ENCODE results near the gene METTL18. TPM values are rescaled to one million over a fixed set of nuclear protein-coding genes. Genes with fewer than 3 reads are reported as not detected.

Gene METTL18
- total RNA-seq, result 4.2 TPM

DNA sequence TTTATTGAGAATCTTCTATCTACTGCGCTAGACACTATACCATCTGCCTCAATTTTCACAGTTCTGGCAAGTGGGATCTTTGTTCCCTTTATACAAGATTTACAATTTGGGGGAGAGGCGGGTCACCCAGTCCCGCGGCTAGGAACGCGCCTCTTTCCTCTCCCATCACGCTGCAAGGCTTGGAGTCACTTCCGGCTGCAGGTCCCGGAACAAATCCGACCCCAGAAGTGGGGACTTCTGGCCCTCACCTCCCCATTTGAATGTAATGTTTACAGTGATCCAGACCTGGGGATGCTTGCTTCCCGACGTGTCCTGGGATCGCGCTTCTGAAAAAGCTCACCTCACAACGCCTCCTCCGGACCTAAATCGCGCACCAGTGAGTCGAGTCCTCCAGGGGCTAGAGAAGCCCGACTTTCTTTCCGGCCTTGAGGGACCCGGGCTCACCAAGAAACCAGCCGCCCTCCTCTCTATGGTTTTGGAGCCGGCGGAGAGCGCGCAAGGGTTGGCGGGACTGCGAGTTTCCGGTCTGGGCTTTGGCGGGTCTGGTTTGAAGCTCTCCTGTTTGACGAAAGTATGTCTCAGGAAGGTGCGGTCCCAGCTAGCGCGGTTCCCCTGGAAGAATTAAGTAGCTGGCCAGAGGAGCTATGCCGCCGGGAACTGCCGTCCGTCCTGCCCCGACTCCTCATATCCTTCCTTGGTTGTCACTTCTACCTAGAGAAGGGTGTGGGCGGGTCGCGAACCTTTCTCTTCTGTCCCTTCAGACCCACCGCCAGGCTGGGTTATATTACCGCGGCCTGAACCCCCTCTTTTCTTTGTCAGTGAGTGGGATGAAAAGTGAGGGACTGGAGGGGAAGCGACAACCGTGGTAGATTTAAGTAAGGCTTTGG is at the start of gene METTL18:
Gene METTL18 (minus strand): TSS at position 378 of the 887 bp plus-strand sequence. CDS start 1,212 bp downstream, outside the sequence.
- no peaks in the 10 kb centered on the region for H3K9me3 ChIP-seq (ENCODE audit: control insufficient read depth in 3 of 3, low read length in 3 of 3)
- peak within 1 kb of the TSS; percentile 80 for H3K27ac ChIP-seq (ENCODE audit: low read depth, low read length)
- peak within 1 kb of the TSS; percentile 80 to 97 (median 91) for H3K4me3 ChIP-seq (ENCODE audit: low read length in 3 of 3)
- H3K9ac ChIP-seq (ENCODE audit: low read depth in 1 of 3, low read length in 3 of 3), result peak within 1 kb of the TSS; percentile 78 to 93 (median 87)
- H3K36me3 ChIP-seq (ENCODE audit: control insufficient read depth in 3 of 3, insufficient read depth in 3 of 3, low read length in 3 of 3), result peaks cover 0 to 4% (median 3%) of the 10 kb centered on the region in 3 donors
- no peaks in the 10 kb centered on the region for H3K27me3 ChIP-seq (ENCODE audit: control insufficient read depth in 3 of 3, insufficient read depth in 3 of 3, low read length in 3 of 3)
- H3K4me1 ChIP-seq (ENCODE audit: control insufficient read depth in 3 of 3, insufficient read depth in 3 of 3, low read length in 3 of 3), result peaks cover 6 to 17% (median 14%) of the 10 kb centered on the region in 3 donors

DNA sequence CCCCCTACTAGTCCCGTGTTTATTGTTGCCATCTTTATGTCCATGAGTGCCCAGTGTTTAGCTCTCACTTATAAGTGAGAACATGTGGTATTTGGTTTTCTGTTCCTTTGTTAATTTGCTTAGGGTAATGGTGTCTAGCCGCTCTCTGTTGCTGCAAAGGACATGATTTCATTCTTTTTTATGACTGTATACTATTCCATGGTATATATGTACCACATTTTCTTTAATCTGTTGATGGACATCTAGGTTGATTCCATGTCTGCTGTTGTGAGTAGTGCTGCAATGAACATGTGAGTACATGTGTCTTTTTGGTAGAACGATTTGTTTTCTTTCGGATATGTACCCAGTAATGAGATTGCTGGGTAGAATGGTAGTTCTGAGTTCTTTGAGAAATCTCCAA is 44.2 kb upstream of the METTL18 start:
- no peaks in the 10 kb centered on the region for H3K9me3 ChIP-seq (ENCODE audit: control insufficient read depth in 3 of 3, low read length in 3 of 3)
- no peaks in the 10 kb centered on the region for H3K4me1 ChIP-seq (ENCODE audit: control insufficient read depth in 3 of 3, insufficient read depth in 3 of 3, low read length in 3 of 3)
- no peak overlapping the region for H3K4me3 ChIP-seq (ENCODE audit: low read length in 3 of 3)
- no peak overlapping the region for H3K27ac ChIP-seq (ENCODE audit: low read depth, low read length)
- peaks cover 0 to 12% (median 0%) of the 10 kb centered on the region in 3 donors for H3K36me3 ChIP-seq (ENCODE audit: control insufficient read depth in 3 of 3, insufficient read depth in 3 of 3, low read length in 3 of 3)
- no peaks in the 10 kb centered on the region for H3K27me3 ChIP-seq (ENCODE audit: control insufficient read depth in 3 of 3, insufficient read depth in 3 of 3, low read length in 3 of 3)
- no peak overlapping the region for H3K9ac ChIP-seq (ENCODE audit: low read depth in 1 of 3, low read length in 3 of 3)

DNA sequence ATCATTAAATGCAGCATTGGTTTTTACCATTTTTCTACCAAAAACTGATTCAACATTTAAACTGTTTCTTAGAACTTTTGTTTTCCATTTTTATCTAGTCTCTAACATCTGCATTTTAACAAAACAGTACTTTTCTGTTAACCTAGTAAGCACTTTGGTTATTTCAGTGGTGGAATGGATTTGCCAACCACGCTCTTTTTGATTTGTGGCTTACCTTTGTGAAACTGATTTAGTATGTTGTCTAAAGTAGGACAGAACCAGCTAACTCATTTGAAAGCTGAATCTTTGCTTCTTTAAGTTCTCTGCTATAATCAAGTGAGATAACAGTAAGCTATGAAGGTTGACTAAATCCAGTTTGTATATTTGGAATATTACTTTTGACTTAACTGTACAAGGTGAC is 41.5 kb upstream of the METTL18 start:
- Histone ChIP-seq H3K4me3 (ENCODE audit: low read length in 3 of 3) (no peak overlapping the region), H3K9ac (ENCODE audit: low read depth in 1 of 3, low read length in 3 of 3) (no peak overlapping the region), H3K27me3 (ENCODE audit: control insufficient read depth in 3 of 3, insufficient read depth in 3 of 3, low read length in 3 of 3) (no peaks in the 10 kb centered on the region), H3K36me3 (ENCODE audit: control insufficient read depth in 3 of 3, insufficient read depth in 3 of 3, low read length in 3 of 3) (peaks cover 0 to 13% (median 0%) of the 10 kb centered on the region in 3 donors), H3K9me3 (ENCODE audit: control insufficient read depth in 3 of 3, low read length in 3 of 3) (no peaks in the 10 kb centered on the region), H3K27ac (ENCODE audit: low read depth, low read length) (no peak overlapping the region), H3K4me1 (ENCODE audit: control insufficient read depth in 3 of 3, insufficient read depth in 3 of 3, low read length in 3 of 3) (no peaks in the 10 kb centered on the region)

DNA sequence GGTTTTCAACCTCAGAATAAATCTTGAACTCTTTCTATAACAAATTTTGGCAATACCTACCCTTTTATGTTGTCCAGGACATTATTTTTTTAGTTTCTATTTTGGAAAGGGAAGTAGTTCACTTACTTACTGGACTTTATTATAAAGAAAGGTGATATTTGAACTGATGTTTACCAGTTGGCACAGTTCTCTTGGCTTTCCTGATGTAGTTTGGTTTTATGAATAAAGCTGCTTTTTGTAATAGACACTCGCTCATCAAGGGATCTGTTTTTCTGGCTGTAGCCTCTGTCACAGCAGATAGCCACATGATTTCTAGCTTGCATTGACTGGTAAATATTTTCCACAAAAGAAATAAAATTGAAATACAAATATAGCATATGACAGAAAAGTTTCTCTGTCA is 40.9 kb upstream of the METTL18 start:
- no peaks in the 10 kb centered on the region for H3K9me3 ChIP-seq (ENCODE audit: control insufficient read depth in 3 of 3, low read length in 3 of 3)
- H3K27ac ChIP-seq (ENCODE audit: low read depth, low read length), result no peak overlapping the region
- H3K36me3 ChIP-seq (ENCODE audit: control insufficient read depth in 3 of 3, insufficient read depth in 3 of 3, low read length in 3 of 3), result peaks cover 0 to 16% (median 4%) of the 10 kb centered on the region in 3 donors

DNA sequence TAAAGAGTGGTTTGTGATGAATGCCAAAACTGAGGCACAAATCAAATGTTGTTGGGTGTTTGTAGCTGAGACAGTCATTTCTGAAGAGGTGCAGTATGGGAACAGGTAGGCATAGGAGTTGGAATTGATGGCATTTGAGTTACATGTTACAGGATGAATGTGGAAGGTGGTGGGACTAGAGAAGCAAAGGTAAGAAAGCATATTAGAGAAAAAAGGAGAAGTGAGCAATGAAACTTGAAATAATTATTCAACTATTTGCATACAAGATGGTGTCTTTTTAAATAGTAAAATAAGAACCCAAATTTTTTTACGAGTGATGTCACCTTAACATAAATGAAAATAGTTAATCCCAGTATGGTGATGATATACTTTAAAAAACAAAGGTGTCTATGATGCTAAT is 40.2 kb upstream of the METTL18 start:
- Histone ChIP-seq H3K27me3 (ENCODE audit: control insufficient read depth in 3 of 3, insufficient read depth in 3 of 3, low read length in 3 of 3) (no peaks in the 10 kb centered on the region), H3K9ac (ENCODE audit: low read depth in 1 of 3, low read length in 3 of 3) (no peak overlapping the region), H3K4me3 (ENCODE audit: low read length in 3 of 3) (no peak overlapping the region), H3K36me3 (ENCODE audit: control insufficient read depth in 3 of 3, insufficient read depth in 3 of 3, low read length in 3 of 3) (peaks cover 0 to 20% (median 7%) of the 10 kb centered on the region in 3 donors), H3K27ac (ENCODE audit: low read depth, low read length) (no peak overlapping the region), H3K9me3 (ENCODE audit: control insufficient read depth in 3 of 3, low read length in 3 of 3) (no peaks in the 10 kb centered on the region), H3K4me1 (ENCODE audit: control insufficient read depth in 3 of 3, insufficient read depth in 3 of 3, low read length in 3 of 3) (no peaks in the 10 kb centered on the region)

More for the DNA sequence above, 40.9 kb upstream of the METTL18 start:
- H3K9ac ChIP-seq (ENCODE audit: low read depth in 1 of 3, low read length in 3 of 3), result no peak overlapping the region
- H3K4me1 ChIP-seq (ENCODE audit: control insufficient read depth in 3 of 3, insufficient read depth in 3 of 3, low read length in 3 of 3), result no peaks in the 10 kb centered on the region
- H3K4me3 ChIP-seq (ENCODE audit: low read length in 3 of 3), result no peak overlapping the region
- H3K27me3 ChIP-seq (ENCODE audit: control insufficient read depth in 3 of 3, insufficient read depth in 3 of 3, low read length in 3 of 3), result no peaks in the 10 kb centered on the region

DNA sequence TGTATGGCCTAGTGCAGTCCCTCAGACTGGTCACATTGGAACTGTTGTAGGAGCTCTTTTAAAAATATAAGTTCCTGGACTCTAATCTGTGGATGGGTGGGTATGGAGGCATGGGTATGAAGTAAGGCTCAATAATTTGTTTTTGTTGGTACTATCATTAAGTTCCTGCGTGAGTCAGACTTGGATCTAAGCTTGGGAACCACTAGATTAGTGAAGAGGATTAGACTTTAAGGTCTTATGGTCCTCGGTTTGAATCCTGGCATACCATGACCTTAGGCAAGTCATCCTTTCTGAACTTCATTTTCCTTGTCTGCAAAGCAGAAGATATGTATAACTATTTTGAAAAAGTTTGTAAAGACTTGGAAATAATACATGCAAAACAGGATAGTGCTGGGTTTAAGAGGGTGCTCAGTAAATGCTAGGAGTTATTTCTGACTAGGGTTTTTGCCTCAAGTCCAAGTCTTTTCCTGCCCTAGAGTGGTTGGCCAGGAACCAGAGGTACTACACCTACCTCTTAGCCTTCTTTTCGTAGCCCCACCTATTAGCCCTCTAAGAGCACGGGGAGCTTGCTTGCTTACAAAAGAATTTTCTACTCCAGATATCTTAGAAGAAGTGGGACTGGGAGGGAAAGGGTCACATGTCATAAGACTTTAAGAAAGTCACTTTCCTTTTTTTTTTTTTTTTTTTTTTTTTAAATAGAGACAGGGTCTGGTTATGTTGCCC is 38.6 kb upstream of the METTL18 start:
- Histone ChIP-seq H3K36me3 (ENCODE audit: control insufficient read depth in 3 of 3, insufficient read depth in 3 of 3, low read length in 3 of 3) (peaks cover 0 to 17% (median 9%) of the 10 kb centered on the region in 3 donors), H3K4me1 (ENCODE audit: control insufficient read depth in 3 of 3, insufficient read depth in 3 of 3, low read length in 3 of 3) (no peaks in the 10 kb centered on the region), H3K9ac (ENCODE audit: low read depth in 1 of 3, low read length in 3 of 3) (no peak overlapping the region), H3K27me3 (ENCODE audit: control insufficient read depth in 3 of 3, insufficient read depth in 3 of 3, low read length in 3 of 3) (no peaks in the 10 kb centered on the region), H3K27ac (ENCODE audit: low read depth, low read length) (no peak overlapping the region), H3K9me3 (ENCODE audit: control insufficient read depth in 3 of 3, low read length in 3 of 3) (no peaks in the 10 kb centered on the region), H3K4me3 (ENCODE audit: low read length in 3 of 3) (no peak overlapping the region)

DNA sequence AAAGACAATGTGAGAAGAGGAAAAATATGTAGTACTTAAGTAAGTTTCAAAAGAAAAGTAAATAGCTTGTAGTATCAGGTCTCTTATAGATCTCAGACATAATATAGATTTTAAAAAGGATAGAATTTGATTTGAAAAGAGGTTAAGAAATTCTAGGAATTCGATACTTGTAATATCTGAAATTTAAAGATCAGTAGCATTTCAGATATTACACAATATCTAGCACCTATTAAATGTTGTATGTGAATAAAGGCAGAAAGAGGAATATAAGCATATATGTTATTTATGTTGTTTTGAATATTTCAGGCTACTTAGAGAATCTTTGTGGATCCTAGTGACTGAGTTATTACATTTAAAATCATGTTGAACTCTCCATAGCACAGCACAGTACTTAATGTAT is 35.0 kb upstream of the METTL18 start:
- Histone ChIP-seq H3K4me1 (ENCODE audit: control insufficient read depth in 3 of 3, insufficient read depth in 3 of 3, low read length in 3 of 3) (no peaks in the 10 kb centered on the region), H3K9me3 (ENCODE audit: control insufficient read depth in 3 of 3, low read length in 3 of 3) (no peaks in the 10 kb centered on the region), H3K27me3 (ENCODE audit: control insufficient read depth in 3 of 3, insufficient read depth in 3 of 3, low read length in 3 of 3) (no peaks in the 10 kb centered on the region), H3K9ac (ENCODE audit: low read depth in 1 of 3, low read length in 3 of 3) (no peak overlapping the region), H3K4me3 (ENCODE audit: low read length in 3 of 3) (no peak overlapping the region), H3K36me3 (ENCODE audit: control insufficient read depth in 3 of 3, insufficient read depth in 3 of 3, low read length in 3 of 3) (peaks cover 0 to 20% (median 19%) of the 10 kb centered on the region in 3 donors), H3K27ac (ENCODE audit: low read depth, low read length) (no peak overlapping the region)

DNA sequence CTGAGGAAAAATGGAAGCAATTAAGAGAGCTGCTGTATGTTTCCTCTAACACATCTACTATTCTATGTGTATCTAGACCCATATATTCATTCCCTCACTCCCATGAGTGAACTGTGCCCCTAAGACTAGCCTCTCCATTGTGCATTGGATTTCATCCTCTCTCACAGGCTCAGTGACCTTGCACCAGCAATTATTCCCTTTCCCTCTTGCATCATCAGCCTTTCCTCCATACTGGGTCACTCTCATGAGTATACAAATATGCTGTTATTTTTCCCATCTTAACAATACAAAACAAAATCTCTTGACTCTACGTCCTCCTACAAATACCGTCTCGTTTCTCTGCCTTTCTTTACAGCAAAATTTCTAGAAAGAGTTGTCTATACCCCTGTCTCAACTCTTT is 29.4 kb upstream of the METTL18 start:
- H3K27me3 ChIP-seq (ENCODE audit: control insufficient read depth in 3 of 3, insufficient read depth in 3 of 3, low read length in 3 of 3), result no peaks in the 10 kb centered on the region
- H3K9me3 ChIP-seq (ENCODE audit: control insufficient read depth in 3 of 3, low read length in 3 of 3), result no peaks in the 10 kb centered on the region
- no peaks in the 10 kb centered on the region for H3K4me1 ChIP-seq (ENCODE audit: control insufficient read depth in 3 of 3, insufficient read depth in 3 of 3, low read length in 3 of 3)
- peaks cover 2 to 18% (median 13%) of the 10 kb centered on the region in 3 donors for H3K36me3 ChIP-seq (ENCODE audit: control insufficient read depth in 3 of 3, insufficient read depth in 3 of 3, low read length in 3 of 3)
- no peak overlapping the region for H3K27ac ChIP-seq (ENCODE audit: low read depth, low read length)
- H3K9ac ChIP-seq (ENCODE audit: low read depth in 1 of 3, low read length in 3 of 3), result no peak overlapping the region
- H3K4me3 ChIP-seq (ENCODE audit: low read length in 3 of 3), result no peak overlapping the region

DNA sequence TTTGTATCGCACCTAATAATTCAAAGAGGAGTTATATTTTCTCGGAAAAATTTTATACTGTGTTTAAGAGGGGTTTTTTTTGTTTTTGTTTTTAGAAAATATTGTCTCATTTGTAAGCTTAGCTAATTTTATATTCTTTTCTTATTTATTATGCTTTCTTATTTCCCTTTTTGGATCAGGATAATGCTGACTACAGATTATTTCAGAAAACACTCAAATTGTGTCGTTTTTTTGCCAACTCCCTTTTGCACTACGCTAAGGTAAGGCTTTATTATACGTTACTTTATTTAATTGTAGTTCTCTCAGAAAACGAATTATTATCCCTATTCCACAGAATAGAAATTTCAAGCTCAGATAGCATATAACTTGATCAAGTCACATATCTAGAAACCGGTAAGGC is 26.8 kb upstream of the METTL18 start:
- Histone ChIP-seq H3K9ac (ENCODE audit: low read depth in 1 of 3, low read length in 3 of 3) (no peak overlapping the region), H3K4me3 (ENCODE audit: low read length in 3 of 3) (no peak overlapping the region), H3K27me3 (ENCODE audit: control insufficient read depth in 3 of 3, insufficient read depth in 3 of 3, low read length in 3 of 3) (no peaks in the 10 kb centered on the region), H3K27ac (ENCODE audit: low read depth, low read length) (no peak overlapping the region), H3K36me3 (ENCODE audit: control insufficient read depth in 3 of 3, insufficient read depth in 3 of 3, low read length in 3 of 3) (peaks cover 2 to 12% (median 4%) of the 10 kb centered on the region in 3 donors), H3K9me3 (ENCODE audit: control insufficient read depth in 3 of 3, low read length in 3 of 3) (no peaks in the 10 kb centered on the region), H3K4me1 (ENCODE audit: control insufficient read depth in 3 of 3, insufficient read depth in 3 of 3, low read length in 3 of 3) (no peaks in the 10 kb centered on the region)

DNA sequence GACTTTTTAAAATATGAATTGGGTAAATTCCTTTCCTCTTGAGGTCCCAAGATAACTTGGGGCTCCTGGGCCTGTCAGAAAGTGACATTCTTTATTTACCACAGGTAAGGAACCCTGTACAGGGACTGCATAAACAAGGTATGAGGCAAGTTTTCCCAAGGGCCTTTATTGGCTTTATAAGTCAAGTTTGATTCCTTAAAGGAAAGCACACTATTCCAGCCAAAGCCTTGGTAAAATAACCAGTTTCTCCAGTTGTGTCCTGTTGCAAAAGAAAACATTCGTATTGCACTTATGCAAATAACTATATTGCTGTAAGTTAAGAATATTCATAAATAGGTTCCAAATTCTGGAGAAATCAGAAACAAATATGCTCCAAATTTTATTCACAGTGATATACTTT is 21.9 kb upstream of the METTL18 start:
- Histone ChIP-seq H3K27me3 (ENCODE audit: control insufficient read depth in 3 of 3, insufficient read depth in 3 of 3, low read length in 3 of 3) (no peaks in the 10 kb centered on the region), H3K27ac (ENCODE audit: low read depth, low read length) (no peak overlapping the region), H3K36me3 (ENCODE audit: control insufficient read depth in 3 of 3, insufficient read depth in 3 of 3, low read length in 3 of 3) (peaks cover 0 to 2% (median 0%) of the 10 kb centered on the region in 3 donors), H3K9me3 (ENCODE audit: control insufficient read depth in 3 of 3, low read length in 3 of 3) (no peaks in the 10 kb centered on the region), H3K4me3 (ENCODE audit: low read length in 3 of 3) (no peak overlapping the region), H3K9ac (ENCODE audit: low read depth in 1 of 3, low read length in 3 of 3) (no peak overlapping the region), H3K4me1 (ENCODE audit: control insufficient read depth in 3 of 3, insufficient read depth in 3 of 3, low read length in 3 of 3) (no peaks in the 10 kb centered on the region)

All from skeletal muscle tissue (tissue), 4 donors.